ENCODE results near the gene ELN.
A peak's percentile ranks its signal among the peaks of the same experiment; 100 is the strongest.

The ELN gene

GRCh38 chr7:74092321-74092963, 64.5 kb downstream of the ELN start:
- Mint-ChIP-seq H3K36me3 (ENCODE audit: low read depth) (peaks cover 23% of the 10 kb centered on the region), H3K4me3 (no peak overlapping the region), H3K27me3 (no peaks in the 10 kb centered on the region), H3K27ac (peak overlapping the region; percentile 26), H3K4me1 (ENCODE audit: low read depth) (peaks cover 26% of the 10 kb centered on the region), H3K9me3 (no peaks in the 10 kb centered on the region)
- DNase-seq = peak; percentile 29

GRCh38 chr7:74092964-74093471, 65.0 kb downstream of the ELN start:
- Mint-ChIP-seq H3K4me1 (ENCODE audit: low read depth) (peaks cover 26% of the 10 kb centered on the region), H3K9me3 (no peaks in the 10 kb centered on the region), H3K27ac (peak overlapping the region; percentile 93), H3K27me3 (no peaks in the 10 kb centered on the region), H3K4me3 (peak overlapping the region; percentile 78), H3K36me3 (ENCODE audit: low read depth) (peaks cover 26% of the 10 kb centered on the region)
- peak; percentile 33 for DNase-seq

DNA sequence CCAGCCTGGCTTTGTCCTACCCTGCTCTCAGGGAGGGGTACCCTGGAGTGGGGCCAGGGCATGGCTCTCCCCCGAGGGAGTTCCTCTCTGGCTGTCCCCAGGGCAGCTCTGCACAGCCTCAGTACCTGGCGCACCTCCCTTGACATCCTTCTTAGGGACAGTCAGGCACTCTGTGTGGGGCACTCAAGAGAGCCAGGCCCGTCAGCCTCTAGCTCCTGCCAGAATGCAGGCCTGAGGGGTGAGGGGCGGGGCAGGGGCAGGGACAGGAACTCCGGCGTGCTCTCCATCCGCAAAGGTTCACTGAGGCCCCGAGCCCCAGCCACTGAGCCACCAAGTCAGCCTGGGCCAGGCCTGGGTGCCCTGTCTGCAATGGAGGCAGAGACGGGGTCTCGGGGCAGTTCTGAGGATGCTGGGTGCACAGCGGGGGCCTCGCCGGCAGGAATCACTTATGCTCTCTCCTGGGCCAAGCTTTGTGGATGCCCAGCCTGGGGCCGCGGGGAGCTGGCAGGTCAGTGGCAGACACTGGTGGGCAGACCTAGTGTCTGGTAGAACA, 65.8 kb downstream of the ELN start:
- Mint-ChIP-seq H3K27me3 (no peaks in the 10 kb centered on the region), H3K9me3 (no peaks in the 10 kb centered on the region), H3K27ac (peak overlapping the region; percentile 93), H3K4me3 (peak overlapping the region; percentile 78), H3K4me1 (ENCODE audit: low read depth) (peaks cover 26% of the 10 kb centered on the region), H3K36me3 (ENCODE audit: low read depth) (peaks cover 28% of the 10 kb centered on the region)
- DNase-seq = no peak

DNA sequence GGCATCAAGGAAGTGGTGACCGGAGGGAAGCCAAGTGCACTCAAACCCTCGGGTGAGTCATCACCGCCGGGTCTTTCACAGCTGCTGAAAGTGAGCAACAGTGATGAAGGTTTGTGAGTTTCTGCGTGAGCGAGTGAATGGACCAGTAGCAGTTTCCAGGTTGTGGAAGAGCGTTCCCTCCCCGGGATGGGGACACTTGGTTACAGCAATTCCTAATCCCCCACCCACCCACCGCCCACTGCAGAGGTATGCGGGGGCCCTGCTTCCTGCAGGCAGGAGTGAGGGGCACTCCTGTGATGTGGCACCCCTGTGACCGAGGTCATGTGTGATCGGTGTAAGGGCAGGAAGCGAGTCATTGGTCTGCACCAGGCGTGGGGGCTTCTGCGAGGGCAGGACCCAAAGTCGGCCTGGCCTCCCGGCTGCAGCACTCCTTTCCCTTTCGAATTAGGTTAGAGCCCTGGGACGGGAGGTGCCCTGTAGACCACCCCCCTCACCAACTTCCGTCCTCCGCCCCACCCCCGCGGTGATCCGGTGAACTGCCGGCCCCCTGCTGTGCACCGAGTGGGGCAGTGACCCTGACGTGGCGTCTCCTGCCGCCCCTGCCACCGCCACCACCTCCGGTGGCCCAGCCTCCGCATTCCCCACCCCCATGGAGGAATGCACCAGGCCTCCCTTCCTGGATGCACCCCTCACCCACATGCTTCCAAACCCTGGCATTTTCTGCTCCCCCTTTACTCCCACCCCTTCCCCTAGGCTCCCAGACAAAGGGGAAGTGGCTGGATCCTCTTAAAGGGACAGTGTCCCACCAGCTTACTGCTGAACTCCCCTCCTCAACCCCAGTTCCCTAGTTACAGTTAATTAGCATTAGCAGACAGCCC, 66.5 kb downstream of the ELN start:
- peaks cover 31% of the 10 kb centered on the region for H3K36me3 Mint-ChIP-seq (ENCODE audit: low read depth)
- no peaks in the 10 kb centered on the region for H3K9me3 Mint-ChIP-seq
- peak overlapping the region; percentile 78 for H3K4me3 Mint-ChIP-seq
- peak overlapping the region; percentile 93 for H3K27ac Mint-ChIP-seq
- no peaks in the 10 kb centered on the region for H3K27me3 Mint-ChIP-seq
- DNase-seq = peak; percentile 83
- peaks cover 26% of the 10 kb centered on the region for H3K4me1 Mint-ChIP-seq (ENCODE audit: low read depth)

DNA sequence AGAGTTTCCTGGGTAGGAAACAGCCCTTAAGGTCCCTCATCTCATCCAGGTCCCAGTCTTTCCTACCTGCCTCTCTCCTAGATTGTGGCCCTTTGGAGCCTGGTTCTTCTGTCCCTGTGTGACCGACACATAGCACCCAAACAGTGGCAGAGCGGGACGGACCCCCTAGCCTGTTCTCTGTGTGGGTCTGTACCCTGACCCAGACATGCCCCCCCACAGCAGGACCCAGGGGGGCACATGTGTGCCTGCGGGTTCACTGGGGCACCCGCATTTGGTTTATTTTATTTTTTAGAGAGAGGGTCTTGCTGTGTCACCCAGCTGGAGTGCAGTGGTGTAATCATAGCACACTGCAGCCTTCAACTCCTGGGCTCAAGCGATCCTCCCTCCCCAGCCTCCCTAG, 67.2 kb downstream of the ELN start:
- Mint-ChIP-seq H3K36me3 (ENCODE audit: low read depth) (peaks cover 34% of the 10 kb centered on the region), H3K27ac (peak overlapping the region; percentile 93), H3K4me3 (peak overlapping the region; percentile 78)

DNA sequence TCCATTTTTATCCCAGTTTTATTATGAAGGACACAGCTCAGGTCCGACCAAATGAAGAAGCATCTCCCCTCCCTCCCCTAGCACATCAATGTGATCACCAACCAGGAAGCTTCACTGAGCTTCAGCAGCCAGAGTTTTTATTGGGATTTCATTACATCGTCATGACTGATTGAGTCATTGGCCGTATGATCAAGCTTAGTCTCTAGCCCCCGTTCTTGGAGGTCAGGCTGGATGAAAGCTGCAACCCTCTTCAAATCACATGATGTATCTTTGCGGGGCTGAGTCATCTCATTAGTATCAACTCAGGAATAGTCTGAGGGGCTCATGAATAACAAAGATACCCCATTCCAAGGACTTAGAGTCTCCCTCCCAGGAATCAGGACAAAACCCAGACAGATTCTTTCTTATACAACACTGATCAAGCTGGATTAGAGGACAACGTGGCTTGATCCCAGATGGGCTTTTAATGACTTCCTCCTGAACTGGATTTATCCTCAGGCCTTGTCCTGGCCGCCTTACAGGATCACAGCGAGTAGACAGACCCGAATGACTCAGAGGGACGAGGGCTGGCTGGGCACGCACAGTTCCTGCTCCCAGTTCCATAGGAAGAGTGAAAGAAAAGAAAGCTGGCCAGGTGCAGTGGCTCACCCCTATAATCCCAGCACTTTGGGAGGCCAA, 70.1 kb downstream of the ELN start:
- no peaks in the 10 kb centered on the region for H3K27me3 Mint-ChIP-seq
- DNase-seq = no peak
- no peaks in the 10 kb centered on the region for H3K9me3 Mint-ChIP-seq
- peaks cover 51% of the 10 kb centered on the region for H3K36me3 Mint-ChIP-seq (ENCODE audit: low read depth)
- H3K4me3 Mint-ChIP-seq = no peak overlapping the region
- peaks cover 17% of the 10 kb centered on the region for H3K4me1 Mint-ChIP-seq (ENCODE audit: low read depth)
- peak overlapping the region; percentile 10 for H3K27ac Mint-ChIP-seq

More for the DNA sequence above, 67.2 kb downstream of the ELN start:
- DNase-seq = no peak
- peaks cover 26% of the 10 kb centered on the region for H3K4me1 Mint-ChIP-seq (ENCODE audit: low read depth)
- no peaks in the 10 kb centered on the region for H3K9me3 Mint-ChIP-seq
- no peaks in the 10 kb centered on the region for H3K27me3 Mint-ChIP-seq

DNA sequence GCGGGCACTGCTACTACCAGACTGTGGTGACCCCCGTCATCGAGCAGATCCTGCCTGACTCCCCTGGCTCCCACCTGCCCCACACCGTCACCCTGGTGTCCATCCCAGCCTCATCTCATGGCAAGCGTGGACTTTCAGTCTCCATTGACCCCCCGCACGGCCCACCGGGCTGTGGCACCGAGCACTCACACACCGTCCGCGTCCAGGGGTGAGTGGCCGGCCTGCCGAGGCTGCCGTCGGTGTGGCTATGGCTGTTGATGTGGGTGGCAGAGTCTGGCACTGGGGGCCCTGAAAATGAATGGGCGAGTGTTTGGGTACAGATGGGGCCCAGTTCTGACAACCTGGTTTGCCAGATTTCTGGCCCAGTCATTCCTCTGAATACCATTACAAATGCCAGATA, 71.1 kb downstream of the ELN start:
- Mint-ChIP-seq H3K27me3 (no peaks in the 10 kb centered on the region), H3K4me3 (no peak overlapping the region), H3K9me3 (no peaks in the 10 kb centered on the region), H3K4me1 (ENCODE audit: low read depth) (peaks cover 10% of the 10 kb centered on the region), H3K27ac (no peak overlapping the region), H3K36me3 (ENCODE audit: low read depth) (peaks cover 56% of the 10 kb centered on the region)
- DNase-seq = no peak

DNA sequence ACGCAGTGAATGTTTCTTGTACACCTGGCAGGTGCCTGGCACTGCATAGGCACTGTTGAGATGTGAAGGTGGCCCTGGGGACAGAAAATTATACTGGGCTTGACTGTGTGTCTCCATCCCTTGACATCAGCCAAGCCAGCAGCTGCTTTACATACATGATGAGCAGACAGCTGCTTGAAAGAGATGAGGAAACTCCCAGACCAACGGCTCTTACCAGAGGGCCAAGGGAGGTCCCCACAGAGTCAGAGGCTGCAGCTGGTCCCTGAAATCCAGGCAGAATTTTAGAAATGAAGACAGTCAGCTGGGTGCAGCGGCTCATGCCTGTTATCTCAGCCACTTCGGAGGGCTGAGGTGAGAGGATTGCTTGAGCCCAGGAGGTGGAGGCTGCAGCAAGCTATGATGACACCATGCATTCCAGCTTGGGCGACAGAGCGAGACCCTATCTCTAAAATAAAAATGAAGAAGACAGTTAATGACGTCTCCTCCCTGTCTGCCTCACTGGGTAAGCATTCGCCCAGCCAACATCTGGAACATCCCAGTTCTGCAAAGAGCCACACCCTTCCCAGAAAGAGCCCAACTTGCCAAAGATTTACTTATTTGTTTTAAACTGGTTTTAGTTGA, 73.2 kb downstream of the ELN start:
- Mint-ChIP-seq H3K27ac (no peak overlapping the region), H3K4me3 (no peak overlapping the region), H3K4me1 (ENCODE audit: low read depth) (no peaks in the 10 kb centered on the region), H3K36me3 (ENCODE audit: low read depth) (peaks cover 68% of the 10 kb centered on the region), H3K27me3 (no peaks in the 10 kb centered on the region), H3K9me3 (no peaks in the 10 kb centered on the region)
- DNase-seq = no peak

- Mint-ChIP-seq H3K4me3 (no peak overlapping the region), H3K27ac (no peak overlapping the region), H3K36me3 (ENCODE audit: low read depth) (peaks cover 68% of the 10 kb centered on the region), H3K27me3 (no peaks in the 10 kb centered on the region), H3K4me1 (ENCODE audit: low read depth) (no peaks in the 10 kb centered on the region), H3K9me3 (no peaks in the 10 kb centered on the region)
- no peak for DNase-seq
Observed at GRCh38 chr7:74103219-74103772, 75.3 kb downstream of the ELN start.

DNA sequence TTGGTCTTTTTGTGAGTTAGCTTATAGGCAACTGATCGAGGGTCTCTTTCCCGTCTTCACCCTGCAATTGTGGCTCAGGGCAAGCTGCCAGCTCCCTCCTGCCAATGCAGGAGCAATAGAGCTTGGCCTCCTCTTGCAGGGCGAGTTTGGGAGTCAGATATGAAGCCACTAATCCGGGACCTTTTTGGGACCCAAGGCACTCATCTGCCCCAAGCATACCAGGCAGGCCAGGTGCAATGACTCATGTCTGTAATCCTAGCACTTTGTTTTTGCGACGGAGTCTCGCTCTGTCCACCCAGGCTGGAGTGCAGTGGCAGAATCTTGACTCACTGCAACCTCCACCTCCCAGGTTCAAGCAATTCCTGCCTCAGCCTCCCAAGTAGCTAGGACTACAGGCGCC, 76.7 kb downstream of the ELN start:
- Mint-ChIP-seq H3K9me3 (no peaks in the 10 kb centered on the region), H3K4me3 (no peak overlapping the region), H3K27me3 (no peaks in the 10 kb centered on the region), H3K27ac (no peak overlapping the region), H3K36me3 (ENCODE audit: low read depth) (peaks cover 69% of the 10 kb centered on the region), H3K4me1 (ENCODE audit: low read depth) (no peaks in the 10 kb centered on the region)
- no peak for DNase-seq

DNA sequence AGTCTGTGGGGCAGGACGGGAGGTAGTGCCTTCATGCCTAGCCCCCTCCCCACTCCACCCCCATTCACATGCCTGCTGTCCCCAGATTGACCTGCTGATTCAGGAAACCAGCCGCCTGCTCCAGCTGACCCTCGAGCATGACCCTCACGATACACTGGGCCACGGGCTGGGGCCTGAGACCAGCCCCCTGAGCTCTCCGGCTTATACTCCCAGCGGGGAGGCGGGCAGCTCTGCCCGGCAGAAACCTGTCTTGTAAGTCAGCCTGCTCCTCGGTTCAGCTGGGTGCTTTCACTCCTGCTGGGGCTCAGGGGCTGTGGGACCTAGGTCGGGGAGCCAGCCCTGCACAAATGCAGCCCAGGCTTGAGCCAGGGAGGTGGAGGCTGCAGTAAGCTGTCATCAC, 78.0 kb downstream of the ELN start:
- H3K4me3 Mint-ChIP-seq = no peak overlapping the region
- H3K27ac Mint-ChIP-seq = no peak overlapping the region
- no peaks in the 10 kb centered on the region for H3K9me3 Mint-ChIP-seq
- DNase-seq = no peak
- peaks cover 71% of the 10 kb centered on the region for H3K36me3 Mint-ChIP-seq (ENCODE audit: low read depth)
- H3K4me1 Mint-ChIP-seq (ENCODE audit: low read depth) = no peaks in the 10 kb centered on the region
- H3K27me3 Mint-ChIP-seq = no peaks in the 10 kb centered on the region

- Mint-ChIP-seq H3K36me3 (ENCODE audit: low read depth) (peaks cover 75% of the 10 kb centered on the region), H3K27me3 (no peaks in the 10 kb centered on the region), H3K27ac (no peak overlapping the region), H3K4me3 (no peak overlapping the region), H3K4me1 (ENCODE audit: low read depth) (no peaks in the 10 kb centered on the region), H3K9me3 (no peaks in the 10 kb centered on the region)
- DNase-seq = no peak
Observed at GRCh38 chr7:74106846-74107245, 78.9 kb downstream of the ELN start.

DNA sequence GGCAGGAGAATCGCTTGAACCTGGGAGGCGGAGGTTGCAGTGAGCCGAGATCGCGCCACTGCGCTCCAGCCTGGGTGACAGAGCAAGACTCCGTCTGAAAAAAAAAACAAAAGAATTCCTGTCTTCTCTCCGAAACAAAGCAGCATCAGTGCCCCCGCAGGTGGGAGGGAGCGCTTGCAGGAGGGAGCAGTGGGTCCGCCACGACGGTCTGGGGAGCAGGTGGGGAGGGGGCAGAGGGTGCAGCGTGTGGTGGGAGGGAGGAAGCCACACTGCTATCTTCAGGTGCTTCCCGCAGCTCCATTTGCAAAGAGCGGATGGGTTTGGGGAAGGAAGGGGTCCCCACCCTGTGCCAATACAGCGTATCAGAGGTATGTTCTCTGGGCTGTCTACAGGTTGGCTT, 87.4 kb downstream of the ELN start:
- H3K9me3 Mint-ChIP-seq = no peaks in the 10 kb centered on the region
- no peak overlapping the region for H3K4me3 Mint-ChIP-seq
- H3K4me1 Mint-ChIP-seq (ENCODE audit: low read depth) = no peaks in the 10 kb centered on the region
- H3K27ac Mint-ChIP-seq = no peak overlapping the region
- no peaks in the 10 kb centered on the region for H3K27me3 Mint-ChIP-seq
- no peak for DNase-seq
- H3K36me3 Mint-ChIP-seq (ENCODE audit: low read depth) = peaks cover 60% of the 10 kb centered on the region

GRCh38 chr7:74116356-74116755, 88.4 kb downstream of the ELN start:
- H3K9me3 Mint-ChIP-seq = no peaks in the 10 kb centered on the region
- H3K36me3 Mint-ChIP-seq (ENCODE audit: low read depth) = peaks cover 61% of the 10 kb centered on the region
- no peaks in the 10 kb centered on the region for H3K27me3 Mint-ChIP-seq
- no peak overlapping the region for H3K27ac Mint-ChIP-seq
- no peak for DNase-seq
- H3K4me3 Mint-ChIP-seq = no peak overlapping the region
- no peaks in the 10 kb centered on the region for H3K4me1 Mint-ChIP-seq (ENCODE audit: low read depth)
